LNCAP (cell line): ENCODE data around the gene PRKCH.

Experiments used
- TF ChIP-seq, protein P1 (sequence below): fragments of 450-650 bp; IDR thresholded peaks from 2 replicates; pipeline ENCODE4 v1.5.1; 2017; ENCODE audit warnings: mild to moderate bottlenecking

PRKCH gene

DNA sequence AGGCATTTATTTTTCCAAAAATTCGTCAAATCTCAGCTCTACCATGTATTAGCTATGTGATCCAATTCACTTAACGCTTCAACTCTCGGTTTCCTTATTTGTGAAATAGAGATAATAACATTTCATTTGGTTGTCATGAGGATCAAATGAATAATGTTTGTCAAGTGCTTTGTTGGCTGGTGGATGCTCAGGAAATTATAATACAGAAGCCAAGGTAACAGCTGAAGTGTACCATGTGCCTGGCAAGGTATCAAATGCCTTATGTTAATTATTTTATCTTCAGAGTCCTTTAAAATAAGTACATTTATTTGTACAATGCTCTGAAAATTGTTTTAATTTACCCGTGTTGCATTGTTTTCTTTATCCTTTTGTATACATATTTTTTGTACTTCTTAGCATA lies 6.1 kb upstream of the PRKCH start:
- TF ChIP-seq, protein P1, sequence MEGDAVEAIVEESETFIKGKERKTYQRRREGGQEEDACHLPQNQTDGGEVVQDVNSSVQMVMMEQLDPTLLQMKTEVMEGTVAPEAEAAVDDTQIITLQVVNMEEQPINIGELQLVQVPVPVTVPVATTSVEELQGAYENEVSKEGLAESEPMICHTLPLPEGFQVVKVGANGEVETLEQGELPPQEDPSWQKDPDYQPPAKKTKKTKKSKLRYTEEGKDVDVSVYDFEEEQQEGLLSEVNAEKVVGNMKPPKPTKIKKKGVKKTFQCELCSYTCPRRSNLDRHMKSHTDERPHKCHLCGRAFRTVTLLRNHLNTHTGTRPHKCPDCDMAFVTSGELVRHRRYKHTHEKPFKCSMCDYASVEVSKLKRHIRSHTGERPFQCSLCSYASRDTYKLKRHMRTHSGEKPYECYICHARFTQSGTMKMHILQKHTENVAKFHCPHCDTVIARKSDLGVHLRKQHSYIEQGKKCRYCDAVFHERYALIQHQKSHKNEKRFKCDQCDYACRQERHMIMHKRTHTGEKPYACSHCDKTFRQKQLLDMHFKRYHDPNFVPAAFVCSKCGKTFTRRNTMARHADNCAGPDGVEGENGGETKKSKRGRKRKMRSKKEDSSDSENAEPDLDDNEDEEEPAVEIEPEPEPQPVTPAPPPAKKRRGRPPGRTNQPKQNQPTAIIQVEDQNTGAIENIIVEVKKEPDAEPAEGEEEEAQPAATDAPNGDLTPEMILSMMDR: no peak

GRCh38 chr14:61319086-61319485 lies 2.3 kb upstream of the PRKCH start:
- TF ChIP-seq, protein P1: no peak

GRCh38 chr14:61319706-61320105 lies 1.7 kb upstream of the PRKCH start:
- TF ChIP-seq, protein P1: no peak

DNA sequence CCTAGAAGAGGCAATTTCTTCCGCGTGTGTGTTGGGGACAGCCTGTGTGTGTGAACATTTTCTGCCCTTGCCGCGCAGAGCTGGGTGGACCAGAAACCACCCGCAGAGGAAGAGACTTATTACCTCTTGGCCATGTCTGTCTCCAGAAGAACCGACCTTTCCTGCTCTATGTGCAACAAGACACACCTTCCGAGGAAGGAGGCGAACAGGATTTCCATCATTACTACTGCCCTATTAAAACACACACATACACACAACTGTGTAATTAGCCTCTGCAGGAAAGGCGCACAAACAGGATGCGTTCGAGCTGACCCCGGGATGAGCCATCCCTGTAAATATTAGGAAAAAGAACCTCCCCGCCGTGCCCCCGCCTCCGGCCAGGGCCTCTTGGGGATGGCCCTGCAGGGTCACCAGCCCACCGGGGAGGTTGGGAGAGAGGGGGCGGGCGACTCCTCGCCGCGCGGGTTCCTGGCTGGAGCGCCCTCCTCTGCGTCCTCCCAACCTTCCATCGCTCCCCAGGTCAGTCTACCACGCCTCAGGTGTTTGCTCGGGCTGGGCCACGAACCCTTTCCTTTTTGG lies 484 bp upstream of the PRKCH start:
- TF ChIP-seq, protein P1: no peak

- TF ChIP-seq, protein P1: no peak
Observed at GRCh38 chr14:61322011-61322798, 826 bp downstream of the PRKCH start.

GRCh38 chr14:61322799-61323290 lies 1.5 kb downstream of the PRKCH start:
- TF ChIP-seq, protein P1: no peak

- TF ChIP-seq, protein P1: no peak
Observed at GRCh38 chr14:61323970-61324369, 2.6 kb downstream of the PRKCH start.
